Smooth muscle cell of the pulmonary artery (primary cell): Measurements from ENCODE around the gene SPATC1L. TPM values are rescaled to one million over a fixed set of nuclear protein-coding genes. Genes with fewer than 3 reads are reported as not detected.

Experiments used
- total RNA-seq: library from RNA; depleted of rRNA; stranded (reverse); fragments of >200 nt; gene quantifications from 2 replicates; pipeline ENCODE4 v1.2.3, GENCODE V29; 2014

Gene SPATC1L
- 4.4 and 9.1 TPM in 2 replicates for total RNA-seq

GRCh38 chr21:46183910-46184624, at the start of gene SPATC1L:
TSS of gene SPATC1L (minus strand) at chr21:46184459. CDS start at chr21:46182816, 1,643 bp downstream.

GRCh38 chr21:46228345-46229051, 44.2 kb upstream of the SPATC1L start, which contains the start of gene LSS:
TSS of gene LSS (minus strand) at chr21:46228774. CDS start at chr21:46228745, 29 bp downstream.

GRCh38 chr21:46155514-46156377, 28.5 kb downstream of the SPATC1L start, which contains the start of gene FTCD:
TSS of gene FTCD (minus strand) at chr21:46155579. CDS start at chr21:46155523, 56 bp downstream.

Other genes with a start within 250 kb of the SPATC1L start
- gene COL6A1, start 202.7 kb downstream of the SPATC1L start, total RNA-seq, result 1,943 and 3,346 TPM in 2 replicates
- 3,111 and 4,259 TPM in 2 replicates for gene COL6A2, start 86.3 kb downstream of the SPATC1L start, total RNA-seq
- 0.56 and 0.65 TPM in 2 replicates for gene FTCD, start 28.9 kb downstream of the SPATC1L start, total RNA-seq
- 90.4 and 143 TPM in 2 replicates for gene LSS, start 44.3 kb upstream of the SPATC1L start, total RNA-seq
- gene MCM3AP, start 101.2 kb upstream of the SPATC1L start, total RNA-seq, result 88.4 and 95.5 TPM in 2 replicates
- gene YBEY, start 101.9 kb upstream of the SPATC1L start, total RNA-seq, result 7.0 and 7.4 TPM in 2 replicates
- gene C21orf58, start 139.4 kb upstream of the SPATC1L start, total RNA-seq, result 3.9 and 4.6 TPM in 2 replicates
- 25.9 and 32.3 TPM in 2 replicates for gene PCNT, start 139.7 kb upstream of the SPATC1L start, total RNA-seq